Measurements from ENCODE around the gene STEAP1B. TPM values are rescaled to one million over a fixed set of nuclear protein-coding genes. Genes with fewer than 3 reads are reported as not detected.

The STEAP1B gene
- polyA plus RNA-seq, 1 of the 3 experiments (the other 2 are of a cell fraction) = 14.7 TPM

- peaks cover 0 to 17% of the 10 kb centered on the region in 2 experiments; a peak in 3 of 4 replicates for H3K4me1 ChIP-seq (ENCODE audit: control insufficient read depth in 1 of 2, insufficient read depth in 2 of 2, low read depth in 1 of 2, low read length in 1 of 2)
- no peak overlapping the region for H3K9ac ChIP-seq
- H3K9me3 ChIP-seq = no peaks in the 10 kb centered on the region
- H3F3A ChIP-seq (replicated peaks; ENCODE audit: insufficient read depth) = no peaks in the 10 kb centered on the region
- no peak overlapping the region for H3K27ac ChIP-seq (ENCODE audit: low read depth in 2 of 2, low read length in 1 of 2)
- POLR2A ChIA-PET = no interaction called here
- H3K79me2 ChIP-seq (ENCODE audit: insufficient read depth) = no peaks in the 10 kb centered on the region
- no peaks in the 10 kb centered on the region for H4K20me1 ChIP-seq (ENCODE audit: insufficient read depth)
- no peak overlapping the region for H3K4me2 ChIP-seq
- H3K9me2 ChIP-seq = no peaks in the 10 kb centered on the region
- WGBS (ENCODE audit: low lambda C conversion rate) = 93% methylated on average over 2 of the region's 2 CpGs
- CTCF ChIA-PET = interaction anchor here (1.1 kb wide), 1 partner anchor 271 kb away, joined by 4 read pairs; no protein-coding TSS in a partner anchor
- no peak overlapping the region for H2AFZ ChIP-seq (ENCODE audit: low read depth)
- no peaks in the 10 kb centered on the region for H3K36me3 ChIP-seq (replicated peaks in 1 of 2; ENCODE audit: control insufficient read depth in 1 of 2, insufficient read depth in 2 of 2, low read length in 1 of 2)
- no peak for DNase-seq
- no peak overlapping the region for H3K4me3 ChIP-seq (ENCODE audit: low read depth in 2 of 2, low read length in 1 of 2)
- TF ChIP-seq CHD2 (IDR thresholded peaks at IDR 0.05; ENCODE audit: low read length, partially characterized antibody) (no peak), ELF1 (IDR thresholded peaks at IDR 0.05) (no peak), RAD21 (IDR thresholded peaks at IDR 0.05; ENCODE audit: low read length) (no peak), CTCF (IDR thresholded peaks at IDR 0.05) (no peak), PBX3 (IDR thresholded peaks at IDR 0.05) (no peak), TAF1 (IDR thresholded peaks at IDR 0.05; ENCODE audit: borderline replicate concordance, low read depth, low read length) (no peak), EZH2phosphoT487 (IDR thresholded peaks at IDR 0.05; ENCODE audit: borderline replicate concordance, low read depth) (no peak), FOXJ3 (CRISPR knock-in tag; IDR thresholded peaks at IDR 0.05) (no peak), JUND (IDR thresholded peaks at IDR 0.05) (no peak), RFX5 (IDR thresholded peaks at IDR 0.05; ENCODE audit: low read length) (no peak), GABPA (IDR thresholded peaks at IDR 0.05; ENCODE audit: low read depth) (no peak), MAX (IDR thresholded peaks at IDR 0.05; ENCODE audit: low read depth) (no peak), SIN3A (IDR thresholded peaks at IDR 0.05; ENCODE audit: borderline replicate concordance, low read depth, low read length) (no peak), RCOR1 (IDR thresholded peaks at IDR 0.05; ENCODE audit: low read length) (no peak), USF2 (IDR thresholded peaks at IDR 0.05; ENCODE audit: borderline replicate concordance, low read depth, low read length) (no peak), IRF3 (IDR thresholded peaks at IDR 0.05; ENCODE audit: low read depth, low read length) (no peak), YY1 (IDR thresholded peaks at IDR 0.05; ENCODE audit: low read depth) (no peak), NFIC (IDR thresholded peaks at IDR 0.05; ENCODE audit: borderline replicate concordance) (no peak), POLR2AphosphoS5 (IDR thresholded peaks at IDR 0.05; ENCODE audit: low read depth, low read length) (no peak), FOSL2 (IDR thresholded peaks at IDR 0.05; ENCODE audit: borderline replicate concordance, low read depth) (no peak)
- no peaks in the 10 kb centered on the region for H3K27me3 ChIP-seq (ENCODE audit: insufficient read depth)
These were observed 119.7 kb downstream of the STEAP1B start for GRCh38 chr7:22380333-22380732.
